Transverse colon (tissue), 4 donors: ENCODE measurements around the gene MORC2.

Source experiments
- EP300 ChIP-seq: sonication (generic); formaldehyde crosslinking; IDR thresholded peaks from one replicate; pipeline ENCODE4 v1.6.1; 2017; ENCODE audit warnings: antibody characterized with exemption, low read depth
- POLR2A ChIP-seq: fragments of 450-650 bp; IDR thresholded peaks from one replicate; pipeline ENCODE4 v1.6.1; 2016; ENCODE audit warnings: antibody characterized with exemption, mild to moderate bottlenecking, moderate library complexity
- POLR2AphosphoS5 ChIP-seq, 3 donors: sonication (generic); formaldehyde crosslinking; IDR thresholded peaks; one replicate each; pipeline ENCODE4 v1.6.1; 2016; ENCODE audit warnings: antibody characterized with exemption in 3 of 3
- TF ChIP-seq, protein P1 (sequence below), 5 experiments: fragments of 200-600 bp in 3 of 5; fragments of 450-650 bp in 2 of 5; sonication (generic) in 3 of 5; IDR thresholded peaks; 1 replicate in 2 of 5; 2 replicates in 3 of 5; pipeline ENCODE4 v1.5.1; 2016 to 2017; ENCODE audit warnings: antibody characterized with exemption in 5 of 5, inconsistent platforms in 3 of 5, mild to moderate bottlenecking in 2 of 5, moderate library complexity in 1 of 5

DNA sequence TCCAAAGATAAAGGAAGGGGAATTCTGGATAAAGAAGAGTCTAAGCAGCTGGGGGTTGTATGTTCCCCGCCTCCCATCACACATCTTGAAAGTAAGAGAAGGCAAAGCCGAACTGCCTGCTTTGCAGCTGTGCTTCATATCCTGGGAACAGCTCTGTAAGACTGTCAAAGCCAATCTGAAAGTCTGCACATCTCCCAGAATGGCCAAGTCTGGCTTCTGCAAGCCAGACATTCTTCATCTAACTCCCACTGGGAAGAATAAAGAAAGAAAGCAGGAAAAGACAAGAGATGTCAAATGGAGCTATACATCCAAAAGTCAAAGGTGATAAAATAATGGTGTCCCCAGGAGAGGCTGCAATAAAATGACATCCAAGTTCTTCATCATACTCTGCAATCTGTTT lies 15.4 kb downstream of the MORC2 start:
- no peak for TF ChIP-seq POLR2A
- TF ChIP-seq POLR2AphosphoS5 (IDR thresholded peaks at IDR 0.05) = no peak
- no peak for TF ChIP-seq EP300
- TF ChIP-seq, protein P1, sequence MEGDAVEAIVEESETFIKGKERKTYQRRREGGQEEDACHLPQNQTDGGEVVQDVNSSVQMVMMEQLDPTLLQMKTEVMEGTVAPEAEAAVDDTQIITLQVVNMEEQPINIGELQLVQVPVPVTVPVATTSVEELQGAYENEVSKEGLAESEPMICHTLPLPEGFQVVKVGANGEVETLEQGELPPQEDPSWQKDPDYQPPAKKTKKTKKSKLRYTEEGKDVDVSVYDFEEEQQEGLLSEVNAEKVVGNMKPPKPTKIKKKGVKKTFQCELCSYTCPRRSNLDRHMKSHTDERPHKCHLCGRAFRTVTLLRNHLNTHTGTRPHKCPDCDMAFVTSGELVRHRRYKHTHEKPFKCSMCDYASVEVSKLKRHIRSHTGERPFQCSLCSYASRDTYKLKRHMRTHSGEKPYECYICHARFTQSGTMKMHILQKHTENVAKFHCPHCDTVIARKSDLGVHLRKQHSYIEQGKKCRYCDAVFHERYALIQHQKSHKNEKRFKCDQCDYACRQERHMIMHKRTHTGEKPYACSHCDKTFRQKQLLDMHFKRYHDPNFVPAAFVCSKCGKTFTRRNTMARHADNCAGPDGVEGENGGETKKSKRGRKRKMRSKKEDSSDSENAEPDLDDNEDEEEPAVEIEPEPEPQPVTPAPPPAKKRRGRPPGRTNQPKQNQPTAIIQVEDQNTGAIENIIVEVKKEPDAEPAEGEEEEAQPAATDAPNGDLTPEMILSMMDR (IDR thresholded peaks at IDR 0.05) = no peak
